Measurements from ENCODE around the gene PDCD7.

Gene PDCD7

GRCh38 chr15:65092911-65093792 is 40.5 kb downstream of the PDCD7 start:
- in situ Hi-C loops (cut with MboI; ENCODE audit: low sequenced_read_pairs), result no loop called here

GRCh38 chr15:65091946-65092770 is 41.5 kb downstream of the PDCD7 start:
- in situ Hi-C loops (cut with MboI; ENCODE audit: low sequenced_read_pairs), result no loop called here

- in situ Hi-C loops (cut with MboI; ENCODE audit: low sequenced_read_pairs), result no loop called here
Measured at GRCh38 chr15:65089206-65089824, 44.3 kb downstream of the PDCD7 start.

DNA sequence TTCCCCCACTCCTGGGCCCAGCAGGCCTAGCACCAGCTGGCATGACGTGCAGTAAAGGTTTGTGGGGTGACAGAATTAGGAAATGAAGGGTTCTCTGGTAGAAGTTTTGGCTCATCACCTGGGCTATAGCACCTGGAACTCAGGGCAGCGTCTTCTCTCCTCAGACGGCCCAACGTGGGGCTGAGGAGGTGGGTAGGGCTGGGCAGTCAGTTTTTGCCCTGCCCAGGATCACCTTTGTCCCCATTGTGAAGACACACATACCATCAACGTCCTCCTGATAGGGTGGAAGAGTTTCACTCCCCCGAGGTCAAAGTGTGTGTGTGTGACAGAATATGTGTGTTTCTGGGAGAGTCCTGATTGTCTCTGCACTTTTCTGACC is 45.0 kb downstream of the PDCD7 start:
- in situ Hi-C loops (cut with MboI; ENCODE audit: low sequenced_read_pairs), result no loop called here

DNA sequence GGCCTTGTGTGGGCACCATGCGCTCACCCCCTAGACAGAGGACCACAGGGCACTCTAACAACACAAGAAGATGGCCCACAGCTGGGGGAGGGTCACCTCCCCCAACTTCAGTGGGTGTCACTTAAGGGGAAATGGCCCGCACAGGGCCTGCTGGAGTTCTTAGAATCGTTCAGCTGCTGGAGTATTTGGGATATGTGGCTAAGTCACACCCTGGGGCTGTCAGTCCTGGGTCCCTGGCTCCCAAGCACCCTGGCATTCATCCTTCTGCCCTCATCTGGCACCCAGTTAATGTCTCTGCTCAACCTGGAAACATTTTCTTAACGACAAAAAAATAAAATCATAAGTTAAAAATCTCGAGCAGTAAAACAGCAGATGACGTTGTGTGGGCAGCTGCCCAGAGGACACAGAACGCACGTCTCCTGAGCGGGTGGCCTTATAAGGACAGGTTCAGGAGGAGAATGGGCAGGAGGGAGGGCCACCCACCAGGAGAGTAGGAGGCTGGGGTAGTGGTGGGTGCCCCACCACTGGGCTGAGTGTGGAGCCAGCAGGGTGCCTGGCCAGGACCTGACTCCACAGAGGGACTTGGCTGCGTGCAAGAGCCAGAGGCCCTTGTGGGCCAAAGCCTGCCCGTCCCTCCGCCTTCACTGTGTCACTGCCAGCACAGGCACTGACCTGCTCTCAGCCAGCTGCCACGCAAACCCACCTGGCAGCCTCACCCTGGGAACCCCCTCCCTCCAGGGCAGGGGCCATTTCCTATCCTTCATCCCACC is 45.5 kb downstream of the PDCD7 start:
- in situ Hi-C loops (cut with MboI; ENCODE audit: low sequenced_read_pairs), result no loop called here

- in situ Hi-C loops (cut with MboI; ENCODE audit: low sequenced_read_pairs), result no loop called here
Measured at GRCh38 chr15:65087411-65087810, 46.2 kb downstream of the PDCD7 start.

DNA sequence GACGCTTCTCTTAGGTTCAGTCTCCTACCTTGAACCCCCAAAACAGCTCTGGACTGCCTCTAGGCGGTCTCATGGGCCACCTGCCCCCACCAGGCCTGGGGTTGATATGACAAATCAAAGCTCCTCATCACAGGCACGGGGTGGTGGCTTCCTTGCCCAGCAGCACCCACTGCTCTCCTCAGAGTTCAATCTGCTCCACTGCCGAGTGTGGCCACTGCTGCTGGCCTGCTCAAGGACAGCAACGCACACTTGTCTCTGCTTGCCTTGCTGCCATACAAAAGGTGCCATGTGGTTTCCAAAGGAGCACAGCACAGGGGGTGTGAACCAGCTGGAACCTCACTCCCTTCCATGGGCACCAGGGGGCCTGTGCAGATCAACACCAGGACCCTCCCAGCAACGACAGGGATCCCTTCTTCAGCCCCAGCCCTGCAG is 46.9 kb downstream of the PDCD7 start:
- in situ Hi-C loops (cut with MboI; ENCODE audit: low sequenced_read_pairs), result no loop called here

DNA sequence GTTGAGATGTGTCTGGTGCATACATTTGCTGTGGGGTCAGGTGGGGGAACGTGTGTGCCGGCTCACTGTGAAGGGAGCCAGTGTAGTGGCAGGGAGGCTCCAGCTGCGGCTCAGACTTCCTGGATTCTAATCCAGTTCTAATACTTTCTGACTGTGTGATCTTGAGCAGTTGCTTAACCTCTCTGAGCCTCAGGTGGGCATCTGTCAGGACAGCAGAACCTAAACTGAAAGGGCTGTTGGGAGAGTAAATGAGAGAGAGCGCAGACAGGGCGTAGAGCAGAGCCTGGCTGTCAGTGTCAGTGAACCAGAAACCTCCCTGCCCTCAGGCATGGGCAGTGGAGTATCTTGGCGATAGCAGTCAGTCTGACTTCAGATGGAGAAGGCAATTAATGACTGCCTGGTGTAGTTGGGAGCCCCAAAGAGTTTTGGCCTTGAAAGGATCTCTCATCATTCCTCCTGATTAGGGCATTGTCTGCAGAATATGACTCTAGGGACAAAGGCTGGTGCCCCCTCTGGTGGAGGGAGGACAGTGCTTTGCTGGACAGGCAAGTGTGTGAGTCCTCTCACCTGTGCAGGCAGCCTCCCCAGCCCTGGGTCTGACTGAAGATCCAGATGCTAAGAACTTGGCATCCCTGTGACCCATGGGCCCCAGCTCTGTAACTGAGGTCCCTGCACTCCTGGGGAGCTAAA is 47.5 kb downstream of the PDCD7 start:
- in situ Hi-C loops (cut with MboI; ENCODE audit: low sequenced_read_pairs), result no loop called here

DNA sequence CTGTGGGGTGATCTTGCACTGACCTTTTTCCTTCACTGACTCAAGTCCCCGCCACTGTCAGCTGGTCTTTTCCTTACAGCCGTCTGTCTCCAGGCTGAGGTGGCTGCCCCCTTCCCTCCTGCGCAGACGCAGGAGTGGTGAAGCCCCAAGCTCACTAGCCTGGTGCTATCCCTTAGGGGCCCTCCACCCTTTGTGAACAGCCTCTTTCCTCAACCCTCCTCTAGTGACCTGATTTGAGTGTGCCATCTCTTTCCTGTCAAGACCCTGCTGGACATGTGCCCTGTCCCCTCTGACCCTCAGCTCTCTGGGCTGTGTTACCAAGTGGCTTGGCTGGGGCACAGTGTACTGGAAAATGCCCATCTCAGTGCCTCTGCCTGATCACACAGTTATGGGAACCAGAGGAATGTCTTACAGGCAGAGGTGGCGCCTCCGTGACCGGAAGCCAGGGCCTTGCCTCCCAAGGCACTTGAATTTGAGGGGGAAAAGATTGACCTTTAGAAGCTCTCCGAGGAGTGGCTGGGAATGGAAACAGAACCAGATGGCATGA is 48.3 kb downstream of the PDCD7 start:
- in situ Hi-C loops (cut with MboI; ENCODE audit: low sequenced_read_pairs), result no loop called here

GRCh38 chr15:65084500-65085206 is 49.0 kb downstream of the PDCD7 start:
- in situ Hi-C loops (cut with MboI; ENCODE audit: low sequenced_read_pairs), result no loop called here

GRCh38 chr15:65083262-65083701 is 50.3 kb downstream of the PDCD7 start:
- in situ Hi-C loops (cut with MboI; ENCODE audit: low sequenced_read_pairs), result no loop called here

- in situ Hi-C loops (cut with MboI; ENCODE audit: low sequenced_read_pairs), result no loop called here
Measured at GRCh38 chr15:65082303-65082953, 51.2 kb downstream of the PDCD7 start.

DNA sequence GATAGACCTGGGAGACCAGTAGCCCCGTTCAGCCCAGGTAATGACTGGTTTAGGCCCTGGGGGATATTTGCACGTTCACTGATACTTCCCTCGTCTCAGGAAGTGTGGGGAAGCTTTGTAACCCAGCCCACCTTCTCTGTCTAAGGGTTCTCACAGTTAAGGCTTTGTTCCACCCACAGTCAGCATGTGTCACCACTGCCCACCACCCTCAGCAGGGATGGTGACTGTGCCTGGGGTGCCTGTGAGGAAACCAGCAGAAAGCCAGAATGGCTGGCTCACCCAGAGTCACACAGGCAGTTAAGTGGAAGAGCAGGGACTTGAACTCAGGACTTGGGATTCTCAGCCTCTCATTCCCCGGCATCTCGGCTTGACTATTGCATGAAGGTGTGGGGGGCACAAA is 51.9 kb downstream of the PDCD7 start:
- in situ Hi-C loops (cut with MboI; ENCODE audit: low sequenced_read_pairs), result no loop called here

- in situ Hi-C loops (cut with MboI; ENCODE audit: low sequenced_read_pairs), result no loop called here
Measured at GRCh38 chr15:65081270-65081669, 52.3 kb downstream of the PDCD7 start.

DNA sequence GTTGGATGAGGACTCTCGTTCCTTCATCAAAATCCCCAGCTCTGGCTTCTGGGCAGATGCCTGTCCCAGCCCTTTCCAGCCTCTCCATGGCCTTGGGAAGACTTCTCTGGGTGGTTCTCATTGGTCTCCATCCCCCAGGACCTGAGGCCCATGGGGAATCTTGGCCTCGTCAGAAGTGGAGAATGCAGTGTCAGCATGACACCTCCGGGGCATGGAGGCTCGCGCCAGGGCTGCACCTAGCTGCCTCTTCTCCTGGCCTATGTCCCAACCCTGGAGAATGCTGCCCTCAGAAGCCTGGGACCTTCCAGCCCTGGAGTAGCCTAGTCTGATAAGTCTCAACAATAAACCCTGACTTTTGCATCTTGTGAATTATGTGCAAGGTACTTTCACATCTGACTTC is 54.0 kb downstream of the PDCD7 start:
- in situ Hi-C loops (cut with MboI; ENCODE audit: low sequenced_read_pairs), result no loop called here

DNA sequence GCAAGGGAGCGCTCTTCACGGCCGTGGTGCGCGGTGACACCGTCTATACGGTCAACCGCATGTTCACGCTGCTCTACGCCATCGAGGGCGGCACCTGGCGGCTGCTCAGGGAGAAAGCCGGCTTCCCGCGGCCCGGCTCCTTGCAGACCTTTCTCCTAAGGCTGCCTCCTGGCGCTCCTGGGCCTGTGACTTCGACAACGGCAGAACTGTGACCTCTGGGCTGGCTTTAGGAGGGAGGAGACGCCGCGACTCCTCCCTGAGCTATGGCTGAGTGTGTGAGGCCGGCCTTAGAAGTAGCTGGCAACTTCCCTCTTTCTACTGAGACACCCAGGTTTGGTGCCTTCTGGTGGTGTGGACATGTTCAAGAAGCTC is 55.6 kb downstream of the PDCD7 start:
- in situ Hi-C loops (cut with MboI; ENCODE audit: low sequenced_read_pairs), result no loop called here

GRCh38 chr15:65077291-65077980 is 56.2 kb downstream of the PDCD7 start:
- in situ Hi-C loops (cut with MboI; ENCODE audit: low sequenced_read_pairs), result no loop called here
